Mucosa of stomach (tissue), 1 donor: Measurements from ENCODE around the gene IGSF9.

Source experiments
- H3K27me3 ChIP-seq: one replicate; pipeline ENCODE4 v1.7.0; 2013; ENCODE audit warnings: mild to moderate bottlenecking, low read length; ENCODE audit not compliant: control insufficient read depth, insufficient read depth
- H3K36me3 ChIP-seq: one replicate; pipeline ENCODE4 v1.7.0; 2013; ENCODE audit warnings: low read length; ENCODE audit not compliant: control insufficient read depth, insufficient read depth
- H3K4me1 ChIP-seq: one replicate; pipeline ENCODE4 v1.7.0; 2013; ENCODE audit warnings: mild to moderate bottlenecking, low read length; ENCODE audit not compliant: control insufficient read depth, insufficient read depth
- H3K4me3 ChIP-seq: one replicate; pipeline ENCODE4 v1.7.0; 2013; ENCODE audit warnings: low read length
- H3K9ac ChIP-seq: one replicate; pipeline ENCODE4 v1.7.0; 2013; ENCODE audit warnings: mild to moderate bottlenecking, low read length, moderate library complexity
- H3K9me3 ChIP-seq: one replicate; pipeline ENCODE4 v1.7.0; 2013; ENCODE audit warnings: mild to moderate bottlenecking, low read length, moderate library complexity; ENCODE audit not compliant: control insufficient read depth
- donor health status: Pancreatic carcinoma.

The IGSF9 gene

GRCh38 chr1:159965263-159965662 is 19.9 kb upstream of the IGSF9 start:
- Histone ChIP-seq H3K4me3 (no peak overlapping the region), H3K36me3 (no peaks in the 10 kb centered on the region), H3K9ac (no peak overlapping the region), H3K9me3 (no peaks in the 10 kb centered on the region), H3K27me3 (no peaks in the 10 kb centered on the region), H3K4me1 (peaks cover 17% of the 10 kb centered on the region)

DNA sequence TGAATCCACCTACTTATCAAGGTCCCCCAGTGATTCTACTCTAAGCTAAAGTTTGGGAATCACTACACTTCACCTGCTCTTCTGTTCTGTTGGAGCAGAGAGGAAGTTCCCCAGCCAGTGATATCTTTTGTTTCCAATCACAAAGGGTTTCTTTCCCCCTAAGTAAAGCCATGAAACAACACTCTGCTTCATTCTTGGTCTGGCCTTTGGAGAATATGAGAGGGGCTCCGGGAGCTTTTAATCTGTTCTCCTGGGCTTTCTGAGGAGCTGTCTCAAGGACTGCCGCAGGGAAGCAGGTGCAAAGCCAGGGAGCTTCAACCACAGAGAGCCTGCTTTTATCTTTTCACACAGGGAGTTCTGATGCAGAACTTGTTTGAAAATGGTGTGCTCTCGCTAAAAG is 18.7 kb upstream of the IGSF9 start:
- peaks cover 14% of the 10 kb centered on the region for H3K4me1 ChIP-seq
- H3K4me3 ChIP-seq, result peak overlapping the region; percentile 16
- no peaks in the 10 kb centered on the region for H3K36me3 ChIP-seq
- no peaks in the 10 kb centered on the region for H3K9me3 ChIP-seq
- no peaks in the 10 kb centered on the region for H3K27me3 ChIP-seq
- H3K9ac ChIP-seq, result peak overlapping the region; percentile 66

DNA sequence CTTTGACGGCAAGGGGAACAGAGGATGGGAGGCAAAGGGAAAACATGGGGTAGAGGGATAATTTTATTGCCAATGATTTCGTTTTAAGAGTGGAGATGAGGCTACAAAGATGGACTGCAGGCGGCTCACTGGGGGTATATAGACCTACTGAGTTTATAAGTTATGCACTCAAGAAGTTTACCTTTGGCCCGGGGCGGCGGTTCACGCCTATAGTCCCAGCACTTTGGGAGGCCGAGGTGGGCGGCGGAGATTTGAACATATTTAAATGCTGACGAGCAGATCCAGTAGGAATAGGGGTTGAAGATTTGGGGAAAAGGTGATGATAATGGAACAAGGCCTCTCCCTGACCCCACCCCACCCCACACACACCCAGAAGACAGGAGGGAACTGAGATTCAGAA is 16.8 kb upstream of the IGSF9 start:
- Histone ChIP-seq H3K27me3 (no peaks in the 10 kb centered on the region), H3K4me1 (peaks cover 16% of the 10 kb centered on the region), H3K9me3 (no peaks in the 10 kb centered on the region), H3K4me3 (peak overlapping the region; percentile 23), H3K9ac (peak overlapping the region; percentile 66), H3K36me3 (no peaks in the 10 kb centered on the region)

DNA sequence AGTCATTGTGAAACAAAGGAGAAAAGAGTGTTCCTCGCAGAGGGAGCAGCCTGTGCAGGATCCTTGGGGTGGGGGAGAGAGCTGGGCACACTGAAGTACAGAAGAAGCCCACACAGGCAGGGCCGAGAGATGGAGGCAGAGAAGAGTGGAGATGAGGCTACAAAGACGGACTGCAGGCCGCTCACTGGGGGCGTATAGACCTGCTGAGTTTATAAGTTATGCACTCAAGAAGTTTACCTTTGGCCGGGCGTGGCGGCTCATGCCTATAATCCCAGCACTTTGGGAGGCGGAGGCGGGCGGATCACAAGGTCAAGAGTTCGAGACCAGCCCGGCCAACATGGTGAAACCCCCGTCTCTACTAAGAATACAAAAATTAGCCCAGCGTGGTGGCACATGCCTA is 16.2 kb upstream of the IGSF9 start:
- Histone ChIP-seq H3K36me3 (no peaks in the 10 kb centered on the region), H3K4me3 (peak overlapping the region; percentile 23), H3K4me1 (peaks cover 16% of the 10 kb centered on the region), H3K27me3 (no peaks in the 10 kb centered on the region), H3K9me3 (no peaks in the 10 kb centered on the region), H3K9ac (peak overlapping the region; percentile 66)

DNA sequence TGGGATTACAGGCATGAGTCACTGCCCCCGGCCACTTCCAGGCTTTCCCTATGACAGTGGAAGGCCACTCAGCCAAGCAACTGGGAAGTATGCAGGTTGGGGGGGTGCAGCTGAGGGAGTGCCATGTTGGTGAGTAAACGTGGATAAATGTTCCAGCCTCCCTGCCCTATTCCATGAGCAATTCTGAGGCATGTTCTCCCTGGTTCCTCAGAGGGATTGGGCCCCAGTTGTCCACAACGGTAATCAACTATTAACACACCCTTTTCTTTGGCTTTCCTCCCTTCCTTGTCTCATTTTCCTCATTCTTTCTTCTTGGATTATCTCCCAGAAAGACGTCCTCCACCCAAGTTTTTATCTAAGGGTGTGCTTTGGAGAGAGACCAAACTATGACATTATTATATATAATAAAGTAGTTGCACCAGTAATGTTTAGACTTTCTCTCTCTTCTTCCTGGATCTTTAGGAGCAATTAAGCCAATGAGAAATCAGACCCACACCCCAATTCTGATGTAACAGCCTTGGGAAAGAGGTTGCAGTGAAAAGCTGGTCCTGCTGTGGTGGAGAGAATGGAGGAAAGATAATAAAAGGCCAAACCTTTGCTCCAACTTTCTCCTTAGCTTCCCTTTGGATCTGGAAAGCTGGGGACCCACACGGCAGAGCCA is 15.4 kb upstream of the IGSF9 start:
- peaks cover 16% of the 10 kb centered on the region for H3K4me1 ChIP-seq
- H3K27me3 ChIP-seq, result no peaks in the 10 kb centered on the region
- no peaks in the 10 kb centered on the region for H3K36me3 ChIP-seq
- peak overlapping the region; percentile 66 for H3K9ac ChIP-seq
- peak overlapping the region; percentile 23 for H3K4me3 ChIP-seq
- no peaks in the 10 kb centered on the region for H3K9me3 ChIP-seq

- Histone ChIP-seq H3K36me3 (no peaks in the 10 kb centered on the region), H3K27me3 (no peaks in the 10 kb centered on the region), H3K4me1 (peaks cover 16% of the 10 kb centered on the region), H3K9ac (no peak overlapping the region), H3K4me3 (no peak overlapping the region), H3K9me3 (no peaks in the 10 kb centered on the region)
These were observed 14.0 kb upstream of the IGSF9 start for GRCh38 chr1:159959451-159959850.

- Histone ChIP-seq H3K4me1 (peaks cover 21% of the 10 kb centered on the region), H3K4me3 (no peak overlapping the region), H3K36me3 (no peaks in the 10 kb centered on the region)
These were observed 13.4 kb upstream of the IGSF9 start for GRCh38 chr1:159958719-159959380.

GRCh38 chr1:159957824-159958268 is 12.4 kb upstream of the IGSF9 start:
- Histone ChIP-seq H3K36me3 (no peaks in the 10 kb centered on the region), H3K27me3 (no peaks in the 10 kb centered on the region), H3K9me3 (no peaks in the 10 kb centered on the region), H3K4me3 (no peak overlapping the region), H3K4me1 (peaks cover 23% of the 10 kb centered on the region), H3K9ac (no peak overlapping the region)

More at GRCh38 chr1:159958719-159959380, 13.4 kb upstream of the IGSF9 start:
- Histone ChIP-seq H3K27me3 (no peaks in the 10 kb centered on the region), H3K9ac (no peak overlapping the region), H3K9me3 (no peaks in the 10 kb centered on the region)

GRCh38 chr1:159955456-159955855 is 10.0 kb upstream of the IGSF9 start:
- Histone ChIP-seq H3K4me3 (no peak overlapping the region), H3K27me3 (no peaks in the 10 kb centered on the region), H3K9ac (no peak overlapping the region), H3K36me3 (no peaks in the 10 kb centered on the region), H3K9me3 (no peaks in the 10 kb centered on the region), H3K4me1 (peaks cover 21% of the 10 kb centered on the region)

- Histone ChIP-seq H3K36me3 (no peaks in the 10 kb centered on the region), H3K4me1 (peaks cover 24% of the 10 kb centered on the region), H3K4me3 (no peak within 1 kb of the TSS), H3K9me3 (no peaks in the 10 kb centered on the region), H3K9ac (no peak within 1 kb of the TSS), H3K27me3 (no peaks in the 10 kb centered on the region)
These were observed 8.4 kb upstream of the IGSF9 start, which contains the start of gene SLAMF9 for GRCh38 chr1:159953536-159954515. Gene SLAMF9, minus strand, starts transcription at chr1:159954237. Its CDS starts 100 bp downstream, at chr1:159954137.

DNA sequence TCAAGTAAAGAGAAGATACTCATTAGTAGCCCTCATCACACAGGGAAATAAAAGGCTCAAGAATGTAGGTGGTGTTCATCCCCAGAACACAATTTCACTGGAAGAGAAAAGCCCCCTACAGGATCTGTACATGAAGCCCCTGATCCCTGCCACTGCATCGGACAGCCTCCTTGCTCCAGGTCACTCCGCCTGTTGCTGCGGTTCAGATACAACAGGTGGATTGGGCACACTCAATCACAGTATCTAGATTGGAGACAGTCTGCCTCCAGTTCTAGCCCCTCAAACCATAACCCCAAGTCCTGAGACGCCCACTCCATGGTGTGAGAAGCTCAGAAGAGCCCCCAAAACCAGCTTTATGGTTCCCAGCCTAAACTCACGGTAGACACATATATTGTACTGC is 7.5 kb upstream of the IGSF9 start:
- Histone ChIP-seq H3K9me3 (no peaks in the 10 kb centered on the region), H3K4me3 (no peak overlapping the region), H3K27me3 (no peaks in the 10 kb centered on the region), H3K4me1 (peaks cover 31% of the 10 kb centered on the region), H3K9ac (no peak overlapping the region), H3K36me3 (no peaks in the 10 kb centered on the region)

DNA sequence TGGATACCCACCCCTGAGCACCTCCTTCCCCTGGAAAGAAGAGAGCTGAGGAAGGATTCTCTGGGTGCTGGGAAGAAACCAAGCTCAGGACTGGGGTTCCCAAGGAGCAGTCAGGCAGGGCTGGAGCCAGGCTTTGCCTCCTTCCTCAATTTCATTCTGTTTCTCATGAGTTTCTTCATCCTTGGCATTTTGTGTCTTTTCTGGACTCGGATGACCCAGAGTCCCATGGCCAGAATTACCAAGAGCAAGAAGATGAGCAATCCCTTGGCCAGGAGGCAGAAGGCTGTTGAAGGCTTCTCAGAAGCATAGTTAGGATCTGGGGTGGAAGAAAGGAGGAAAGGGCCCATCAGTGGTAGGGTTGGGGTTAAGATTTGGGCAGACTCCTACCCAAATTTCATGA is 6.1 kb upstream of the IGSF9 start:
- Histone ChIP-seq H3K4me3 (no peak overlapping the region), H3K27me3 (no peaks in the 10 kb centered on the region), H3K9me3 (no peaks in the 10 kb centered on the region), H3K36me3 (no peaks in the 10 kb centered on the region), H3K4me1 (peaks cover 36% of the 10 kb centered on the region), H3K9ac (no peak overlapping the region)
